A549 (cell line): Measurements from ENCODE around the gene GLP2R. TPM values are rescaled to one million over a fixed set of nuclear protein-coding genes. Genes with fewer than 3 reads are reported as not detected.

Experiments
- ATAC-seq, 2 experiments: fragments of 200-7000 bp in 1 of 2; fragments of >200 bp in 1 of 2; cut with Nextera tagmentation in 1 of 2; cut with Tn5 transposase in 1 of 2; 3 replicates each; pipeline versions ENCODE4 v1.8.0 to v1.9.1; 2018 to 2020; ENCODE audit warnings: mild to moderate bottlenecking in 1 of 2, moderate library complexity in 1 of 2
- CTCF ChIA-PET: fragments of 300-600 bp; sonication (Branson Sonifier 250); formaldehyde crosslinking; extraction: SDS; loops from one replicate; lab custom pipeline; 2021; ENCODE audit warnings: antibody characterized with exemption, inconsistent platforms; lab: Yijun Ruan, JAX
- POLR2A ChIA-PET: fragments of 350-600 bp; formaldehyde crosslinking; extraction: SDS; loops from one replicate; lab custom pipeline; 2021; ENCODE audit warnings: antibody characterized with exemption, inconsistent platforms; lab: Yijun Ruan, JAX
- DNase-seq, 2 experiments: peaks; one replicate each; pipeline versions ENCODE4 v3.0.0 to v3.0.0-alpha.2; 2011 to 2016; ENCODE audit warnings: low read depth in 1 of 2, low spot score in 1 of 2
- FAIRE-seq: peaks from 2 replicates; lab custom pipeline; 2011; peaks lifted over from hg19 to GRCh38; lab: Jason Lieb, UNC
- H3K27ac ChIP-seq, 2 experiments: fragments of >200 bp; sonication (Bioruptor Twin); formaldehyde crosslinking; 3 replicates each; pipeline ENCODE4 v1.5.1; 2016 to 2017
- H3K4me1 ChIP-seq: fragments of >200 bp; sonication (Bioruptor Twin); formaldehyde crosslinking; 3 replicates; pipeline ENCODE4 v1.6.1; 2016
- H3K4me2 ChIP-seq: fragments of >200 bp; sonication (Bioruptor Twin); formaldehyde crosslinking; 3 replicates; pipeline ENCODE4 v1.6.1; 2016
- H3K4me3 ChIP-seq: fragments of >200 bp; sonication (Bioruptor Twin); formaldehyde crosslinking; 3 replicates; pipeline ENCODE4 v1.5.1; 2016
- H3K9me3 ChIP-seq: fragments of >200 bp; sonication (Bioruptor Twin); formaldehyde crosslinking; 3 replicates; pipeline ENCODE4 v1.6.1; 2016
- CBX8 ChIP-seq: fragments of 200-600 bp; sonication (generic); IDR thresholded peaks from 2 replicates; pipeline ENCODE4 v1.6.1; 2016
- CEBPB ChIP-seq, 2 experiments: fragments of >200 bp in 1 of 2; sonication (Bioruptor Twin) in 1 of 2; formaldehyde crosslinking in 1 of 2; IDR thresholded peaks; 2 replicates each; pipeline ENCODE4 v1.6.1; 2012 to 2016
- CTCF ChIP-seq: fragments of >200 bp; sonication (Bioruptor Twin); formaldehyde crosslinking; IDR thresholded peaks from 3 replicates; pipeline ENCODE4 v1.5.1; 2016
- E2F6 ChIP-seq: IDR thresholded peaks from 2 replicates; pipeline ENCODE4 v1.6.1; 2012; ENCODE audit warnings: low read depth, borderline replicate concordance
- EHMT2 ChIP-seq: fragments of 200-600 bp; sonication (generic); IDR thresholded peaks from 2 replicates; pipeline ENCODE4 v1.6.1; 2016; ENCODE audit warnings: antibody characterized with exemption, low read depth, mild to moderate bottlenecking, moderate library complexity
- ELK1 ChIP-seq: fragments of 150-350 bp; IDR thresholded peaks from 2 replicates; pipeline ENCODE4 v1.6.1; 2014; ENCODE audit warnings: low read depth, mild to moderate bottlenecking, low read length
- FOXS1 ChIP-seq: fragments of 250-450 bp; sonication (Bioruptor Pico); IDR thresholded peaks from 2 replicates; pipeline ENCODE4 v1.5.0; 2020; ENCODE audit warnings: mild to moderate bottlenecking, moderate library complexity
- HES2 ChIP-seq: fragments of >200 bp; sonication (Bioruptor Twin); formaldehyde crosslinking; IDR thresholded peaks from 2 replicates; pipeline ENCODE4 v1.6.1; 2016
- HEYL ChIP-seq: fragments of 250-450 bp; sonication (Bioruptor Pico); IDR thresholded peaks from 2 replicates; pipeline ENCODE4 v1.8.0; 2021; ENCODE audit warnings: mild to moderate bottlenecking, moderate library complexity
- HMGXB4 ChIP-seq: fragments of 250-450 bp; sonication (Bioruptor Pico); IDR thresholded peaks from 2 replicates; pipeline ENCODE4 v1.5.0; 2021; ENCODE audit warnings: mild to moderate bottlenecking, moderate library complexity, borderline replicate concordance
- HOXB13 ChIP-seq: fragments of 250-450 bp; sonication (Bioruptor Pico); IDR thresholded peaks from 2 replicates; pipeline ENCODE4 v1.5.0; 2020; ENCODE audit warnings: low read depth, mild to moderate bottlenecking, moderate library complexity
- KDM1A ChIP-seq: fragments of 200-600 bp; sonication (generic); IDR thresholded peaks from 2 replicates; pipeline ENCODE4 v1.6.1; 2016; ENCODE audit warnings: low read depth, mild to moderate bottlenecking
- MAFK ChIP-seq: fragments of 450-650 bp; IDR thresholded peaks from 2 replicates; pipeline ENCODE4 v1.6.1; 2014; ENCODE audit not compliant: partially characterized antibody
- NFE2L2 ChIP-seq: fragments of 150-350 bp; conservative IDR thresholded peaks from 2 replicates; pipeline ENCODE4 v1.6.1; 2014; ENCODE audit warnings: low read length
- NPAS2 ChIP-seq: fragments of 250-450 bp; sonication (Bioruptor Pico); IDR thresholded peaks from 2 replicates; pipeline ENCODE4 v1.8.0; 2022; ENCODE audit warnings: mild to moderate bottlenecking, moderate library complexity, borderline replicate concordance
- NR3C1 ChIP-seq: fragments of >200 bp; sonication (Bioruptor Twin); formaldehyde crosslinking; IDR thresholded peaks from 3 replicates; pipeline ENCODE4 v1.6.1; 2017
- RAD21 ChIP-seq, 2 experiments: fragments of >200 bp in 1 of 2; sonication (Bioruptor Twin) in 1 of 2; formaldehyde crosslinking in 1 of 2; IDR thresholded peaks in 1 of 2; conservative IDR thresholded peaks in 1 of 2; 2 replicates in 1 of 2; 3 replicates in 1 of 2; pipeline ENCODE4 v1.6.1; 2012 to 2018; ENCODE audit warnings: inconsistent platforms in 1 of 2
- RFX5 ChIP-seq: fragments of 450-650 bp; IDR thresholded peaks from 2 replicates; pipeline ENCODE4 v1.7.1; 2014; ENCODE audit warnings: antibody characterized with exemption, mild to moderate bottlenecking, moderate library complexity
- RNF2 ChIP-seq: fragments of 200-600 bp; sonication (generic); IDR thresholded peaks from 2 replicates; pipeline ENCODE4 v1.6.1; 2016; ENCODE audit warnings: low read depth, mild to moderate bottlenecking, antibody characterized with exemption, moderate library complexity, borderline replicate concordance
- SMC3 ChIP-seq: fragments of >200 bp; sonication (Bioruptor Twin); formaldehyde crosslinking; IDR thresholded peaks from 3 replicates; pipeline ENCODE4 v1.6.1; 2018; ENCODE audit warnings: inconsistent platforms
- ZNF302 ChIP-seq: fragments of 250-450 bp; sonication (Bioruptor Pico); IDR thresholded peaks from 2 replicates; pipeline ENCODE4 v1.9.0; 2021; ENCODE audit warnings: inconsistent platforms, mild to moderate bottlenecking, moderate library complexity
- ZSCAN20 ChIP-seq: fragments of 250-450 bp; sonication (Bioruptor Pico); IDR thresholded peaks from 2 replicates; pipeline ENCODE4 v1.8.0; 2022; ENCODE audit warnings: mild to moderate bottlenecking, moderate library complexity
- WGBS: methylation state at CpG from one replicate; pipeline ENCODE4 v1.1.6; 2017; ENCODE audit errors: missing lambda C conversion rate; 5-methylcytosine and 5-hydroxymethylcytosine counted together
- polyA plus RNA-seq, 4 experiments: library from polyadenylated mRNA; depleted of rRNA in 3 of 4; stranded (reverse); fragments of >200 nt; fragmentation: RNase III in 1 of 4; extraction: RNeasy Plus Mini Kit Qiagen cat#74134 plus additional on column Dnase treatment in 1 of 4; gene quantifications; 2 replicates in 3 of 4; 3 replicates in 1 of 4; pipeline ENCODE4 v1.2.3, GENCODE V29; 2011 to 2017
- TF ChIP-seq, protein P1 (sequence below): fragments of 250-450 bp; sonication (Bioruptor Pico); IDR thresholded peaks from 2 replicates; pipeline ENCODE4 v1.5.0; 2020; ENCODE audit warnings: low read depth, mild to moderate bottlenecking, moderate library complexity

Gene GLP2R
- polyA plus RNA-seq, 2 of the 4 experiments (the other 2 are of a cell fraction), result 27.9 to 48.7 TPM

GRCh38 chr17:9839433-9839832 is 13.7 kb downstream of the GLP2R start:
- no peak overlapping the region for H3K4me3 ChIP-seq
- peak; percentile 58 to 84 for DNase-seq
- WGBS, result 34% methylated on average over 4 of the region's 4 CpGs
- H3K4me1 ChIP-seq, result peaks cover 89% of the 10 kb centered on the region
- peak in 1 of 2 experiments; percentile 26; a peak in 3 of 6 replicates for ATAC-seq
- CTCF ChIA-PET, result interaction anchor here (0.9 to 10.4 kb wide), 16 partner anchors 10 to 193 kb away, joined by 3 to 101 read pairs (median 4); partner anchors contain the start of genes GLP2R, RCVRN and USP43
- POLR2A ChIA-PET, result no interaction called here
- TF ChIP-seq SMC3, result peak; percentile 50
- TF ChIP-seq CEBPB (IDR thresholded peaks at IDR 0.05), result no peak
- TF ChIP-seq NFE2L2, result no peak
- TF ChIP-seq RFX5, result no peak
- no peak for TF ChIP-seq MAFK
- peak; percentile 41 to 59 for TF ChIP-seq RAD21 (conservative IDR thresholded peaks at IDR 0.05 in 1 of 2, IDR thresholded peaks at IDR 0.05 in 1 of 2)
- peak; percentile 45 for TF ChIP-seq CTCF
- H3K9me3 ChIP-seq, result peaks cover 3% of the 10 kb centered on the region; the same call in 2 of the 3 replicates
- H3K4me2 ChIP-seq, result peak overlapping the region; percentile 78
- no peak for FAIRE-seq
- H3K27ac ChIP-seq, result peak overlapping the region; percentile 96 to 97

DNA sequence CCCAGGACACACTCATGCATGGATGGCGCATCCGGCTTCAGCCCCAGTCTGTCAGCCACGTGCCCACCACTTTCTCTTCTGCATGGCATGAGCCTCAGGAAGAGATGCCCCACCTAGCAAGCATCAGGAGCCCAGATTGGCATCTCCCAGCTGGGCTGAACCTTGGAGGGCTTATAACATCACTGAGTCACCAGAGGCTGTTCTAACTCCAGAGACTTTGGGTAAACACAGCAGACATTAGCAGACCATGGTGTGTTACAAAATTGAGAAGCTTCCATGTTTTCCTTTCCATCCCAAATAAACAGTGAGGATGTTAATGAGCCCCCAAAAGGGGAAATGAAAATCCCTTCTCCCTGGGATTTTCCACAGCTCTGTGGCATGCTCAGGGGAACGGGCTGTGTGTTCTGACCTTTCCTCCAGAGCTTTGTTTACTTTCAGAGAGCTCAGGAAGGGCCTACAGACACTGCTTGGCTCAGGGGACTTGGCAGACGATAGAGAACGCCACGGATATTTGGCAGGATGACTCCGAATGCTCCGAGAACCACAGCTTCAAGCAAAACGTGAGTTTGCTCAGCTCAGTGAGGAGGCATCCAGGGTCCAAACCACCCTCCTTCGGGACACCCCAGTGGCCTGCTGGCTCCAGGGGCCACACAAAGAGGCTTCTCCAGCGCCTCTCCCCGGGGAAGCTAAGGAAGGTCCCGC is 16.5 kb downstream of the GLP2R start:
- Histone ChIP-seq H3K4me3 (peak overlapping the region; percentile 19; the same call in 2 of the 3 replicates), H3K27ac (peak overlapping the region; percentile 96 to 97)
- peak; percentile 68 to 77 for ATAC-seq
- TF ChIP-seq, protein P1, sequence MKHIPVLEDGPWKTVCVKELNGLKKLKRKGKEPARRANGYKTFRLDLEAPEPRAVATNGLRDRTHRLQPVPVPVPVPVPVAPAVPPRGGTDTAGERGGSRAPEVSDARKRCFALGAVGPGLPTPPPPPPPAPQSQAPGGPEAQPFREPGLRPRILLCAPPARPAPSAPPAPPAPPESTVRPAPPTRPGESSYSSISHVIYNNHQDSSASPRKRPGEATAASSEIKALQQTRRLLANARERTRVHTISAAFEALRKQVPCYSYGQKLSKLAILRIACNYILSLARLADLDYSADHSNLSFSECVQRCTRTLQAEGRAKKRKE, result peak; percentile 98
- TF ChIP-seq NPAS2 (CRISPR knock-in tag), result no peak
- no peak for TF ChIP-seq ELK1
- peak; percentile 95; the same call in 1 of the 2 replicates for TF ChIP-seq HOXB13 (CRISPR knock-in tag)
- peak; percentile 75; the same call in 1 of the 2 replicates for TF ChIP-seq HEYL (CRISPR knock-in tag)
- 0 out of 2 replicates have a peak, but pooled peaks have one; percentile 20 for TF ChIP-seq HMGXB4 (CRISPR knock-in tag)
- peak; percentile 85; the same call in 1 of the 2 replicates for TF ChIP-seq FOXS1 (CRISPR knock-in tag)
- TF ChIP-seq CBX8, result no peak
- TF ChIP-seq ZSCAN20 (CRISPR knock-in tag), result peak; percentile 86
- TF ChIP-seq CTCF, result no peak
- TF ChIP-seq EHMT2, result no peak
- no peak for TF ChIP-seq NR3C1
- TF ChIP-seq KDM1A, result no peak
- peak in 1 of 2 experiments; percentile 77; a peak in 2 of 4 replicates for TF ChIP-seq CEBPB (IDR thresholded peaks at IDR 0.05)
- no peak for TF ChIP-seq HES2
- TF ChIP-seq ZNF302 (CRISPR knock-in tag), result peak; percentile 84; the same call in 1 of the 2 replicates
- TF ChIP-seq E2F6, result peak; percentile 85
- no peak for TF ChIP-seq RNF2

More for the DNA sequence above, 16.5 kb downstream of the GLP2R start:
- peak; percentile 65 to 92 for DNase-seq
- POLR2A ChIA-PET, result interaction anchor here (1.0 to 1.5 kb wide), 3 partner anchors 10 to 40 kb away, joined by 4 to 11 read pairs (median 5); no protein-coding TSS in a partner anchor
- Histone ChIP-seq H3K9me3 (no peaks in the 10 kb centered on the region), H3K4me2 (peak overlapping the region; percentile 79), H3K4me1 (peaks cover 76% of the 10 kb centered on the region)
- WGBS, result 7% methylated on average over 14 of the region's 14 CpGs
- FAIRE-seq, result peak; percentile 97
- CTCF ChIA-PET, result interaction anchor here (0.7 to 10.4 kb wide), 22 partner anchors 10 to 165 kb away, joined by 3 to 101 read pairs (median 4); partner anchors contain the start of genes GLP2R and RCVRN
